Epithelial cell of esophagus (primary cell): ENCODE results near the gene SHLD1.

ENCODE experiments used
- DNase-seq: peaks from one replicate; pipeline ENCODE4 v3.0.0; 2010; ENCODE audit warnings: low read depth
- H3K4me3 ChIP-seq: 2 replicates; pipeline ENCODE4 v1.5.1; 2011; ENCODE audit warnings: mild to moderate bottlenecking, low read length, control low read depth
- CTCF ChIP-seq: IDR thresholded peaks from 2 replicates; pipeline ENCODE4 v1.5.1; 2011; ENCODE audit warnings: low read depth, mild to moderate bottlenecking, low read length, control low read depth, inconsistent platforms; ENCODE audit not compliant: insufficient read depth; ENCODE audit errors: missing control alignments

SHLD1 gene

GRCh38 chr20:5840411-5841002 lies 90.3 kb downstream of the SHLD1 start:
- no peak overlapping the region for H3K4me3 ChIP-seq
- TF ChIP-seq CTCF = no peak
- DNase-seq = no peak

- no peak for DNase-seq
- H3K4me3 ChIP-seq = no peak overlapping the region
- no peak for TF ChIP-seq CTCF
Observed at GRCh38 chr20:5841522-5841921, 91.3 kb downstream of the SHLD1 start.

- TF ChIP-seq CTCF = no peak
Observed at GRCh38 chr20:5842465-5842864, 92.3 kb downstream of the SHLD1 start.

GRCh38 chr20:5843054-5843592 lies 92.9 kb downstream of the SHLD1 start:
- no peak for DNase-seq
- no peak overlapping the region for H3K4me3 ChIP-seq
- TF ChIP-seq CTCF = no peak

More at GRCh38 chr20:5842465-5842864, 92.3 kb downstream of the SHLD1 start:
- no peak overlapping the region for H3K4me3 ChIP-seq
- DNase-seq = no peak

GRCh38 chr20:5844063-5844681 lies 94.0 kb downstream of the SHLD1 start:
- no peak for TF ChIP-seq CTCF
- H3K4me3 ChIP-seq = no peak overlapping the region
- peak; percentile 41 for DNase-seq

GRCh38 chr20:5845681-5846615 lies 95.7 kb downstream of the SHLD1 start:
- no peak overlapping the region for H3K4me3 ChIP-seq
- TF ChIP-seq CTCF = no peak
- DNase-seq = no peak
